GM23338 (cell line): ENCODE results near the gene RAB17. TPM values are rescaled to one million over a fixed set of nuclear protein-coding genes. Genes with fewer than 3 reads are reported as not detected.
A peak's percentile ranks its signal among the peaks of the same experiment; 100 is the strongest.

Experiments
- ATAC-seq: fragments of 200-7000 bp; cut with Tn5 transposase; 3 replicates; pipeline ENCODE4 v1.9.1; 2020
- DNase-seq: peaks from one replicate; pipeline ENCODE4 v3.0.0-alpha.2; 2015; ENCODE audit warnings: low spot score
- H2AFZ ChIP-seq: fragments of 200-600 bp; sonication (generic); 2 replicates; pipeline ENCODE4 v1.8.0; 2016; ENCODE audit warnings: antibody characterized with exemption, mild to moderate bottlenecking, moderate library complexity
- H3F3A ChIP-seq: fragments of 200-600 bp; sonication (generic); replicated peaks from 2 replicates; pipeline ENCODE4 v1.8.0; 2017; ENCODE audit warnings: antibody characterized with exemption, mixed run types, low read depth
- H3K27ac ChIP-seq: fragments of 200-600 bp; sonication (generic); 2 replicates; pipeline ENCODE4 v1.6.1; 2016; ENCODE audit warnings: low read depth
- H3K27me3 ChIP-seq: fragments of 200-600 bp; sonication (generic); 2 replicates; pipeline ENCODE4 v1.8.0; 2016; ENCODE audit warnings: mild to moderate bottlenecking, mixed run types, moderate library complexity; ENCODE audit not compliant: insufficient read depth
- H3K36me3 ChIP-seq: fragments of 200-600 bp; sonication (generic); 2 replicates; pipeline ENCODE4 v1.8.0; 2016; ENCODE audit warnings: mild to moderate bottlenecking; ENCODE audit not compliant: insufficient read depth
- H3K4me1 ChIP-seq: fragments of 200-600 bp; sonication (generic); 2 replicates; pipeline ENCODE4 v1.8.0; 2016; ENCODE audit warnings: mild to moderate bottlenecking, moderate library complexity; ENCODE audit not compliant: insufficient read depth
- H3K4me2 ChIP-seq: fragments of 200-600 bp; sonication (generic); 2 replicates; pipeline ENCODE4 v1.7.1; 2017; ENCODE audit warnings: mixed run types
- H3K4me3 ChIP-seq: fragments of 200-600 bp; sonication (generic); 2 replicates; pipeline ENCODE4 v1.6.1; 2016; ENCODE audit warnings: mixed run types
- H3K79me2 ChIP-seq: fragments of 200-600 bp; sonication (generic); replicated peaks from 2 replicates; pipeline ENCODE4 v1.8.0; 2017; ENCODE audit warnings: mild to moderate bottlenecking; ENCODE audit not compliant: insufficient read depth
- H3K9me2 ChIP-seq: fragments of 200-600 bp; sonication (generic); 2 replicates; pipeline ENCODE4 v1.8.0; 2017; ENCODE audit not compliant: insufficient read depth
- H4K20me1 ChIP-seq: fragments of 200-600 bp; sonication (generic); replicated peaks from 2 replicates; pipeline ENCODE4 v1.8.0; 2017; ENCODE audit warnings: mild to moderate bottlenecking; ENCODE audit not compliant: insufficient read depth
- H3K27ac Mint-ChIP-seq: 2 replicates; pipeline ENCODE4 v1.8.0; 2020; ENCODE audit warnings: inconsistent platforms, mild to moderate bottlenecking, moderate library complexity, mixed read lengths
- H3K27me3 Mint-ChIP-seq: 3 replicates; pipeline ENCODE4 v1.8.0; 2022; ENCODE audit warnings: low read depth, mild to moderate bottlenecking, moderate library complexity, mixed read lengths, inconsistent platforms; ENCODE audit not compliant: insufficient read depth, poor library complexity
- H3K36me3 Mint-ChIP-seq: 3 replicates; pipeline ENCODE4 v1.8.0; 2021; ENCODE audit warnings: low read depth, mild to moderate bottlenecking, inconsistent platforms, moderate library complexity, mixed read lengths
- H3K4me1 Mint-ChIP-seq: 3 replicates; pipeline ENCODE4 v1.8.0; 2020; ENCODE audit warnings: mild to moderate bottlenecking, inconsistent platforms, mixed read lengths
- H3K4me3 Mint-ChIP-seq: 3 replicates; pipeline ENCODE4 v1.8.0; 2021; ENCODE audit warnings: moderate library complexity, mild to moderate bottlenecking, inconsistent platforms, mixed read lengths
- H3K9me3 Mint-ChIP-seq: 3 replicates; pipeline ENCODE4 v1.8.0; 2020; ENCODE audit warnings: moderate library complexity, mild to moderate bottlenecking, inconsistent platforms, mixed read lengths
- CREB1 ChIP-seq: fragments of 250-450 bp; sonication (Bioruptor Pico); IDR thresholded peaks from 2 replicates; pipeline ENCODE4 v1.5.0; 2020; ENCODE audit warnings: low read depth, mild to moderate bottlenecking, moderate library complexity
- CTCF ChIP-seq, 2 experiments: fragments of 200-600 bp in 1 of 2; sonication (generic) in 1 of 2; conservative IDR thresholded peaks; 2 replicates each; pipeline versions ENCODE4 v1.5.1 to v1.6.1; 2016 to 2017; ENCODE audit warnings: antibody characterized with exemption in 2 of 2, low read depth in 2 of 2, mild to moderate bottlenecking in 2 of 2, moderate library complexity in 1 of 2
- EZH2phosphoT487 ChIP-seq: fragments of 200-600 bp; sonication (generic); IDR thresholded peaks from one replicate; pipeline ENCODE4 v1.8.1; 2018; ENCODE audit warnings: antibody characterized with exemption; ENCODE audit not compliant: unreplicated experiment
- JUNB ChIP-seq: IDR thresholded peaks from one replicate; pipeline ENCODE4 v1.6.1; 2016; ENCODE audit warnings: antibody characterized with exemption; ENCODE audit not compliant: unreplicated experiment
- NANOG ChIP-seq: IDR thresholded peaks from 2 replicates; pipeline ENCODE4 v1.6.1; 2016; ENCODE audit warnings: antibody characterized with exemption, borderline replicate concordance
- POLR2AphosphoS5 ChIP-seq: IDR thresholded peaks from 2 replicates; pipeline ENCODE4 v1.6.1; 2016; ENCODE audit warnings: antibody characterized with exemption, low read depth
- STAT1 ChIP-seq: IDR thresholded peaks from one replicate; pipeline ENCODE4 v1.6.1; 2016; ENCODE audit warnings: antibody characterized with exemption; ENCODE audit not compliant: unreplicated experiment
- ZNF114 ChIP-seq: fragments of 250-450 bp; sonication (Bioruptor Pico); IDR thresholded peaks from 2 replicates; pipeline ENCODE4 v1.5.0; 2020; ENCODE audit warnings: mild to moderate bottlenecking, moderate library complexity
- ZNF331 ChIP-seq: fragments of 250-450 bp; sonication (Bioruptor Pico); IDR thresholded peaks from 2 replicates; pipeline ENCODE4 v1.5.0; 2020; ENCODE audit warnings: low read depth, mild to moderate bottlenecking, moderate library complexity
- ZNF462 ChIP-seq: fragments of 250-450 bp; sonication (Bioruptor Pico); IDR thresholded peaks from 2 replicates; pipeline ENCODE4 v1.5.0; 2020; ENCODE audit warnings: mild to moderate bottlenecking, moderate library complexity
- polyA plus RNA-seq: library from polyadenylated mRNA; unstranded; fragments of >200 nt; fragmentation: Nextera tagmentation; extraction: Ambion mirVana; gene quantifications from 2 replicates; pipeline ENCODE4 v1.2.1, GENCODE V29; 2016
- total RNA-seq: library from RNA; depleted of rRNA; stranded (reverse); fragments of >200 nt; shearing (Covaris generic); gene quantifications from 2 replicates; pipeline ENCODE4 v1.2.3, GENCODE V29; 2014

Gene RAB17
- total and polyA plus RNA-seq, 2 experiments from 2014 or later: 22.4 to 26.9 TPM

DNA sequence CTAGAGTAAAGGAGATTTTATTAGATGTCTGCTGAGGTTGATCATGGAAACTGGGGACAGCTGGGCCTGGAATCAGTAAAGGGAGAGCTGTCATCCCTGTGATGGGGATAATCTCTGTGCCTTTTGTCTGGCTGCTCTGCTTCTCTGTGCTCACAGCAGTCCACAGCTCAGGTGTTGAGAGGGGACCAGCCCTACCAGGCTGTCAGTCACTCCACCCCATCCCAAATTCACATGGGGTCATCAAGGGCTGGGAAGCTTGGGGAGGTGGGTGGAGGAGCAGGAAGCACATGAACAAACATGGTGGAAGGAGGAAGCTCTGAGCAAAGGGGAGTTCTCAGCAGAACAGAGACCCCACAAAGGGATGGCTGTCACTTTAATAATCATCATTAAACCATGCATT lies 23.1 kb upstream of the RAB17 start:
- Mint-ChIP-seq H3K4me3 (no peak overlapping the region), H3K27me3 (peaks cover 26% of the 10 kb centered on the region), H3K9me3 (peaks cover 3% of the 10 kb centered on the region), H3K4me1 (peaks cover 46% of the 10 kb centered on the region), H3K36me3 (peaks cover 4% of the 10 kb centered on the region), H3K27ac (peak overlapping the region; percentile 85)
- Histone ChIP-seq H3K27me3 (no peaks in the 10 kb centered on the region), H3K4me3 (no peak overlapping the region), H3K36me3 (no peaks in the 10 kb centered on the region), H3K27ac (peak overlapping the region; percentile 91), H3K4me1 (peaks cover 35% of the 10 kb centered on the region), H4K20me1 (no peaks in the 10 kb centered on the region), H3F3A (peaks cover 8% of the 10 kb centered on the region; the same call in 1 of the 2 replicates), H3K79me2 (no peaks in the 10 kb centered on the region), H3K4me2 (0 out of 2 replicates have a peak overlapping the region, but pooled peaks have one; percentile 7), H3K9me2 (peaks cover 8% of the 10 kb centered on the region; the same call in 1 of the 2 replicates), H2AFZ (no peak overlapping the region)
- peak; percentile 22 for ATAC-seq
- DNase-seq: no peak
- TF ChIP-seq CREB1 (CRISPR knock-in tag) (no peak), NANOG (no peak), ZNF114 (no peak), ZNF462 (CRISPR knock-in tag) (no peak), CTCF (conservative IDR thresholded peaks at IDR 0.05; ENCODE audit: low read depth in 2 of 2) (no peak), EZH2phosphoT487 (no peak), JUNB (no peak), ZNF331 (CRISPR knock-in tag) (no peak), POLR2AphosphoS5 (no peak), STAT1 (no peak)
